Measurements from ENCODE around the gene ERG. TPM values are rescaled to one million over a fixed set of nuclear protein-coding genes. Genes with fewer than 3 reads are reported as not detected.

The ERG gene
- total and polyA plus RNA-seq, 4 donors, result 3.3 to 6.0 (median 4.1) TPM

GRCh38 chr21:38409907-38410306, 88.4 kb downstream of the ERG start:
- Histone ChIP-seq H3K27ac (ENCODE audit: low read depth in 1 of 2, low read length in 2 of 2) (no peak overlapping the region), H3K4me1 (ENCODE audit: control insufficient read depth in 4 of 4, insufficient read depth in 4 of 4, low read length in 3 of 4) (no peaks in the 10 kb centered on the region), H3K36me3 (ENCODE audit: control insufficient read depth in 4 of 4, insufficient read depth in 3 of 4, low read depth in 1 of 4, low read length in 3 of 4) (no peaks in the 10 kb centered on the region), H3K4me3 (ENCODE audit: low read depth in 1 of 3, low read length in 3 of 3) (no peak overlapping the region), H3K9me3 (ENCODE audit: control insufficient read depth in 4 of 4, low read length in 3 of 4) (no peaks in the 10 kb centered on the region), H3K9ac (ENCODE audit: low read depth in 1 of 2, low read length in 2 of 2) (no peak overlapping the region), H3K27me3 (ENCODE audit: control insufficient read depth in 4 of 4, insufficient read depth in 4 of 4, low read length in 3 of 4) (no peaks in the 10 kb centered on the region)
- DNase-seq (ENCODE audit: low spot score), result no peak
- WGBS, result 73% methylated on average over 3 of the region's 3 CpGs
- TF ChIP-seq GABPA (IDR thresholded peaks at IDR 0.05 in 1 of 2, conservative IDR thresholded peaks at IDR 0.05 in 1 of 2) (no peak), RAD21 (IDR thresholded peaks at IDR 0.05) (no peak), FOXA2 (IDR thresholded peaks at IDR 0.05) (no peak), RXRA (IDR thresholded peaks at IDR 0.05) (no peak), HNF4A (conservative IDR thresholded peaks at IDR 0.05) (no peak), HNF4G (IDR thresholded peaks at IDR 0.05) (no peak), MAX (IDR thresholded peaks at IDR 0.05) (no peak), YY1 (IDR thresholded peaks at IDR 0.05) (no peak), NR2F2 (IDR thresholded peaks at IDR 0.05) (no peak), REST (IDR thresholded peaks at IDR 0.05) (no peak), CTCF (IDR thresholded peaks at IDR 0.05; ENCODE audit: low read depth, low read length, missing input control) (no peak), JUND (IDR thresholded peaks at IDR 0.05) (no peak)

GRCh38 chr21:38404177-38404576, 94.1 kb downstream of the ERG start:
- Histone ChIP-seq H3K9ac (ENCODE audit: low read depth in 1 of 2, low read length in 2 of 2) (no peak overlapping the region), H3K9me3 (ENCODE audit: control insufficient read depth in 4 of 4, low read length in 3 of 4) (no peaks in the 10 kb centered on the region), H3K36me3 (ENCODE audit: control insufficient read depth in 4 of 4, insufficient read depth in 3 of 4, low read depth in 1 of 4, low read length in 3 of 4) (no peaks in the 10 kb centered on the region), H3K4me1 (ENCODE audit: control insufficient read depth in 4 of 4, insufficient read depth in 4 of 4, low read length in 3 of 4) (no peaks in the 10 kb centered on the region), H3K27me3 (ENCODE audit: control insufficient read depth in 4 of 4, insufficient read depth in 4 of 4, low read length in 3 of 4) (peaks cover 0 to 3% (median 0%) of the 10 kb centered on the region in 4 donors), H3K4me3 (ENCODE audit: low read depth in 1 of 3, low read length in 3 of 3) (no peak overlapping the region), H3K27ac (ENCODE audit: low read depth in 1 of 2, low read length in 2 of 2) (no peak overlapping the region)
- no peak for DNase-seq (ENCODE audit: low spot score)
- 64% methylated on average over 9 of the region's 9 CpGs for WGBS
- no peak for TF ChIP-seq FOXA2 (IDR thresholded peaks at IDR 0.05)
- no peak for TF ChIP-seq RXRA (IDR thresholded peaks at IDR 0.05)
- TF ChIP-seq EGR1 (IDR thresholded peaks at IDR 0.05; ENCODE audit: low read depth in 2 of 2), result no peak
- TF ChIP-seq NR2F2 (IDR thresholded peaks at IDR 0.05), result no peak

GRCh38 chr21:38402795-38403194, 95.5 kb downstream of the ERG start:
- Histone ChIP-seq H3K4me3 (ENCODE audit: low read depth in 1 of 3, low read length in 3 of 3) (no peak overlapping the region), H3K36me3 (ENCODE audit: control insufficient read depth in 4 of 4, insufficient read depth in 3 of 4, low read depth in 1 of 4, low read length in 3 of 4) (no peaks in the 10 kb centered on the region), H3K27ac (ENCODE audit: low read depth in 1 of 2, low read length in 2 of 2) (no peak overlapping the region), H3K27me3 (ENCODE audit: control insufficient read depth in 4 of 4, insufficient read depth in 4 of 4, low read length in 3 of 4) (peaks cover 0 to 3% (median 0%) of the 10 kb centered on the region in 4 donors), H3K9ac (ENCODE audit: low read depth in 1 of 2, low read length in 2 of 2) (no peak overlapping the region), H3K4me1 (ENCODE audit: control insufficient read depth in 4 of 4, insufficient read depth in 4 of 4, low read length in 3 of 4) (no peaks in the 10 kb centered on the region), H3K9me3 (ENCODE audit: control insufficient read depth in 4 of 4, low read length in 3 of 4) (no peaks in the 10 kb centered on the region)
- 68% methylated on average over 6 of the region's 6 CpGs for WGBS
- DNase-seq (ENCODE audit: low spot score), result no peak
- TF ChIP-seq TAF1 (conservative IDR thresholded peaks at IDR 0.05) (no peak), JUND (IDR thresholded peaks at IDR 0.05) (no peak), FOXA1 (IDR thresholded peaks at IDR 0.05) (no peak), FOXA2 (IDR thresholded peaks at IDR 0.05) (no peak), RXRA (IDR thresholded peaks at IDR 0.05) (no peak), NR2F2 (IDR thresholded peaks at IDR 0.05) (no peak), GABPA (IDR thresholded peaks at IDR 0.05 in 1 of 2, conservative IDR thresholded peaks at IDR 0.05 in 1 of 2) (no peak), REST (IDR thresholded peaks at IDR 0.05) (no peak), HNF4G (IDR thresholded peaks at IDR 0.05) (no peak), MAX (IDR thresholded peaks at IDR 0.05) (no peak), RAD21 (IDR thresholded peaks at IDR 0.05) (no peak), SP1 (IDR thresholded peaks at IDR 0.05) (no peak), YY1 (IDR thresholded peaks at IDR 0.05) (no peak)
